ENCODE results near the gene CALN1.
"Not testable (repeated sequence)": the region's sequence is repeated elsewhere in the genome, so short reads cannot be mapped to it uniquely, and the experiment has no call there.

CALN1 gene

DNA sequence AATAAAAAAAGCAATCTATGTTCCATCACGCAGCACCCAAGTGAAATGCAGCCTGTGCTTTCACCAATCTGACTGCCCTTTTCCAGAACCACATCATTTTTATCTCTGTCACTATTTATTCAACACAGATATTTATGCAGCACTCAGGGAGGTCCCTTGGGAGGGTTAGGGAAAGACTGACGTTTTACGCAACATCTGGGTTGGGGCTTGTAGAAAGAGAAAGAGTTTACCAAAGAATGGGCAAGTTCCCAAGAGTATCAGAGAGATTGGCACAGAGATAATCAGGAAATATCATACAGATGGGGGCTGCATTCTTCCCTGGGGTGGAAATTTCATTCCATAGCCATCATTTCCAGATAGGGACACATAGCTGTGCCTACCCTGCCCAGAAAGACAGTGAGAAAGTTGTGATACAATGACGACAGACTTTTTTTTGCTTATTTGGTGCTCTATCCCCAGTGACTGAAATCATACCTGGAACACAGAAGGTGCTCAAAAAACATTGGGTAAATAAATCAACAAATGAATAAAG lies 474.2 kb downstream of the CALN1 start:
- DNase-seq = no peak

DNA sequence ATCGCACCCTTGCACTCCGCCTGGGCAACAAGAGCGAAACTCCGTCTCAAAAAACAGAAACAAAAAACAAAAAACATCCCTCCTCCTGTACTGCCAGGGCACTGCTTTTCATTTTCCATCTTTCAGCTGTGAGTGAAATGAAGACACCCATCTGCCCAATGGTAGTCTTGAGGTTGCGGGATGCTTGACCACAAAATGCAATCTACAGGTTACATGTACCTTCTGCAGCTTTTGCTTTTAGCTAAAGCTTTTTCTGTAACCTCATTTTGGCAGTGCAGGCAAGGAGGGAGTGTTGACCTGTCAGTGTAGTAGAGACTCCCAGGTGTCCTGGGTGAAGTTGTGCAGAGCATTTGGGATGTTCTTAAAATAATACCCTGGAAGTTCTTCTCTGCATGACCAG lies 476.5 kb downstream of the CALN1 start:
- DNase-seq = peak; percentile 39

DNA sequence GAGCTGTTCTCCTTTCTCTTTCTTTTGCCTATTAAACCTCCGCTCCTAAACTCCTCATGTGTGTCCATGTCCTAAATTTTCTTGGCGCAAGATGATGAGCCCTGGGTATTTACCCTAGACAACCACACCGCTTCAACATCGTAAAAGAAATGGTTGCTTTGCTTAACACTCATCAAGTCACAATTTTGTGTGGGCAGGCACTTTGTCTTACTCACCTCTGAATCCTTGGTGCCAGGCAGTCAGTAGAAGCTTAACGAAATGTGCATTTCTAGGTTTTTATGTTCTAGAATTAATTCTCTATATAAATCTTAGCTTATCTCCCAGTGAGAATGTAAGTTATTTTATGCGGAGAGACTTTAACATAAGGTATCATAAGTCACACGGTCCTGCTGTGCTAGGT lies 478.7 kb downstream of the CALN1 start:
- no peak for DNase-seq

DNA sequence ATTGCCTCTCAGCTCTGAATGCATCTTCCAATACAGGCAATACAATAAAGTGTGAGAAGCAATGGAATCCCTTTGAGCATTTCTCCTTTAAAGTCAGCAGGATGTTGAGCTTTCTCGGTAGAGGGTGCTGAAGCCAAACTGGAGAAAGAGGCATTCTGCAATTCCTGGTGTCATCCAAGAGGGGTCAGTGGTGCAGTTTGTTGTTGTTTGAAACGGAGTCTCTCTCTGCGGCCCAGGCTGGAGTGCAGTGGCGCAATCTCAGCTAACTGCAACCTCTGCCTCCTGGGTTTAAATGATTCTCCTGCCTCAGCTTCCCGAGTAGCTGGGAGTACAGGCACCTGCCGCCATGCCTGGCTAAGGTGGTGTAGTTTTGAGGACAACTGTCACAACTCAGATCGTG lies 486.5 kb downstream of the CALN1 start:
- DNase-seq = no peak

DNA sequence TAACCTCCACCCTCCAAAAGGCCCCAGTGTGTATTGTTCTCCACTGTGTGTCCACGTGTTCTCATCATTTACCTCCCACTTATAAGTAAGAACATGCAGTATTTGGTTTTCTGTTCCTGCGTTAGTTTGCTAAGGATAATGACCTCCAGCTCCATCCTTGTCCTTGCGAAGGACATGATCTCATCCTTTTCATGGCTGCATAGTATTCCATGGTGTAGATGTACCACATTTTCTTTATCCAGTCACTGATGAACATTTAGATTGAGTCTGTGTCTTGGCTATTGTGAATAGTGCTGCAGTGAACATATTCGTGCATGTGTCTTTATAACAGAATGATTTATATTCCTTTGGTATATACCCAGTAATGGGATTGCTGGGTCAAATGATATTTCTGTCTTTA lies 497.9 kb downstream of the CALN1 start:
- not testable (repeated sequence) for DNase-seq

DNA sequence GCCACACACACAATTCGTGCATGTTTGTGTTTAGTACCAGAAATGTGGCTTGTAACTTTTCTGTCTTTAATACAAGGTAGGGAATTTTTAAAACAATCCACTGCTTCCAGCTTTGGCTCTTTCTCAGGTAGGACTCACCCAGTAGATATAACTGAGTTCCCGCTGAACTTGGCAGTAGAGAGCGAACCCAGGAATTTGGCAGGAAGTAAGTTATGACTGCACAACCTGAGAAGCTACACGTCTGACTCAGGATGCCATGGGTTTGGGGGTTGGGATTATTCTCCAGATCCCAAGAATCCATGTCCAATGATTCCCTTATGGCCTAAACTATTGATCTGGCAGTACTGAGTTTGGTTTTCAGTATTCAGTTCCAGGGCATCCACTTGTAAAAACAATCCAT lies 499.7 kb downstream of the CALN1 start:
- DNase-seq = no peak

DNA sequence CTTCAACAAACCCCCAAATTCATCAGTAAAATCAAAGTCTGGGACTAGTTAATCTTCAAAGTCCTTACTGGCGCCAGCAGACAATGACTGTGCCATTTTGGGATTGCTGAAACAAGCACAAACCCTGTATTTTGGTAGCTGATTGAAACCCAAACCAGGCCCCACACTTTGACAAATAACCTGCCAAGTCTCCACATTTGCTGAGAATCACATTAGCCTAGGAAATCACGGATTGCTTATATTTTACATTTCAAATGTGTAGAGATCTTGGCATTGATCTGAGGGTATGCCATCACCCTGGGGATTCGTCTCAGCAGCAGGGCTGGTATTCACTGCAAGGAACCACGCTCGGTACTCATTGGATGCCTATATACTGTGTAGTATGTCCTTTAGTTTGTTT lies 501.1 kb downstream of the CALN1 start:
- no peak for DNase-seq

DNA sequence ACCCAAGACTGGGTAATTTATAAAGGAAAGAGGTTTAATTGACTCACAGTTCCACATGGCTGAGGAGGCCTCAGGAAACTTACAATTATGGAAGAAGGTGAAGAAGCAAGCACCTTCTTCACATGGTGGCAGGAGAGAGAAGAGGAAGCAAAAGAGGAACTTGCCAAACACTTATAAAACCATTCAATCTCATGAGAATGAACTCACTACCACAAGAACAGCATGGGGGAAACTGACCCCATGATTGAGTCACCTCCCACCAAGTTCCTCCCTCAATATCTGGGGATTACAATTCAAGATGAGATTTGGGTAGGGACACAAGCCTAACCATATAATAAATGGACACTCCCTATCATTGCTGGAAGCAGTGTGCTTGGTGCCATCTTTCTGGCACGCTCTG lies 506.3 kb downstream of the CALN1 start:
- DNase-seq = no peak

DNA sequence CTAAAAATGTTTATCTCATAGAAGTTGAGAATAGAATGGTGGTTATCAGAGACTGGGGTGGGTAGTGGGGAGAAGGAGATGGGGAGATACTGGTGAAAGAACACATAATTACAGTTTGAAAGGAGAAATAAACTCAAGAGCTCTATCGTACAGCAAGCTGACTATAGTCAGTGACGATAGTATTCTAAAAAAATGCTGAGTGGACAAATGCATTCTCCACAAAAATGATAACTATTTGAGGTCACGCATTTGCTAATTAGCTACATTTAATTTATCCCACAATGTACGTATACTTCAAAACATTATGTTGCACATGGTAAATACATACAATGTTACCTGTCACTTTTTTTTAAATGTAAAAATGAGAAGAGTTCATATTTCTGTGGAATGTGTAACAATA lies 507.7 kb downstream of the CALN1 start:
- DNase-seq = no peak

DNA sequence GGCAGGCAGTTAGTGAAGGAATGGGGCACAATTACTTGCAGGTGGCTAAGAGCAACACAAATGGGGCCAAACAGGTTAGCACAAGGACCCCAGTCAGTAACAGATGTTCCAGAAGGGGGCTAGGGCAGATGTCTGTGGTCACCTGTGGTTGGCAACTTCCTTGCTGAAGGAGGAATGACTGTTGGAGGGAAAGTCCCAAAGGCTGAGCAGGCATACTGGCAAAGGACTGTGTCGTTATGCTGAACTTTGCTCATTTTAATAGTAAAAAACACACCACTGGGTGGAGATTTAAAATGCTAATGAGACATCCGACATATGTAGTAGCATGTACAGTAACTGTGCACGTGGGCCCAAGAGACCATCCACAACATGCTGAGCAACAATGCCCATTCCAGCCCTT lies 511.6 kb downstream of the CALN1 start:
- DNase-seq = peak; percentile 48

DNA sequence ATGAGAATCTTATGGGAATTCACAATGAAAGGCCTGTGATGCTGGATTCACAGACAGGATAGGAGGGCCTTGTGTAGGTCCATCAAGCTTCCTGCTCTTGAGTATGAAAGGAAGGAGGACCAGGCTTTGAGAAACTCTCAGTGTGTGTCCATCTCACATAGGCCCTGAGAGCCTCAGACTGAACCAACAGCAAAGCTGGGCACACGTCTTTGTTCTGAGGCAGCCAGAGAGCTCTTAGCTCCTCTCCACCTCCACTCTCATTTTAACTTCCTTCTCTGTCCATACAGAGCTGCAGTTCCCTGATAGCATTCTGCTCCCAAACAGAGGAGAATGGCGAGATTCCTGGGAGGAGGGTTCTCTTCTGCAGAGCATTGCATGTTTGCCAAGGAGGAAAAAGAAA lies 515.6 kb downstream of the CALN1 start:
- no peak for DNase-seq

DNA sequence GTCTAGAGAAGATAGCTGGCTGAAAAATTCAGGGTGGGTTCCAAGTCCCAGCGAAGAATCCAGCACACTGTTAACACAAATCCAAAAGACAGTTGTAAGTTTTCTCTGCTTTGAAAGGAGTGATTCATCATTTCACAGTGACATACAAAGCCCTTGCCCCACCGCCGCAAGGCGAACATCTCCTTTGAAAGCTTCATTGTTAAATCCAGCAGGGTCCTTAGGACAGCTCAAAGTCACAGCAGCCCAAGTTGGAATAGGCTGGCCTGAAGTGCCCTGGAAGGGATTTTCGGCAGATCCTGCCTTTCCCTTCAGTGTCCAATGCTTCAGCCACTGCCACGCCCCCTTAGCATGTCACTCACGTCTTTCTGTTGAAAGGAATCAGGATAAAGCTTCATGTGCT lies 526.1 kb downstream of the CALN1 start:
- no peak for DNase-seq

DNA sequence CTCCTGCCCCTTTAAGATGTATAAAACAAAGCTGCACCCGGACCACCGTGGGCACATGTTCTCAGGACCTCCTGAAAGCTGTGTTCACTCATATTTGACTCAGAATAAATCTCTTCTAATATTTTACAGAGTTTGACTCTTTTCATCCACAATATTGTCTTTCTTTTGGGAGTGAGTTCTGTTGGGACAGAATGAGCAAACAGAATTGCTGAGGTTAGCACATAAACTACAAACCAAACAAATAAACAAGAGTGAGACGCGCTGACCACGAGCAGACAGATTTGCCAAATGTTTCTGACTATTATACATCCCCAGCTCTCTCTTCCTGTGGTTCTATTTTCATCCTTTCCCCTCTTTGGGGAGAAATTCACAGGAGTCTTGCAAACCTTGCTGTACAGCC lies 526.7 kb downstream of the CALN1 start:
- no peak for DNase-seq

DNA sequence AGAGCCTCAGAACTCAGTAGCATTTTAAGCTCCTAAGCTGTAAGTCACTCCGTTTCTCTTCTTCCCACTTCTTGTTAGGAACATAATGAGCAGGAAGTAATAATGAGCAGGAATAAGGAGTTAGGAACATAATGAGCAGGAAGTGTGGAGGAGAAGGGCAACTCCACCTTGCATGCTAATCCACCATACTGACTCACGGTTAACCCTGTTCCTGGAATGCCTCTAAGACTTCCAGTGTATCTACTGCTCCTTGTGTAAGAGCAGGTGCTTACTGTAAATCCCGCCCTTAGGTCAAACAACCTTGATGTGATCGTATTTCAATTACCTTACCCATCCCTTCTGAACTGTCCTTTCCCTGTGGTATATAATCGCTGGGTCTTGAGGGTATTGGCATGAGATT lies 528.7 kb downstream of the CALN1 start:
- DNase-seq = no peak

DNA sequence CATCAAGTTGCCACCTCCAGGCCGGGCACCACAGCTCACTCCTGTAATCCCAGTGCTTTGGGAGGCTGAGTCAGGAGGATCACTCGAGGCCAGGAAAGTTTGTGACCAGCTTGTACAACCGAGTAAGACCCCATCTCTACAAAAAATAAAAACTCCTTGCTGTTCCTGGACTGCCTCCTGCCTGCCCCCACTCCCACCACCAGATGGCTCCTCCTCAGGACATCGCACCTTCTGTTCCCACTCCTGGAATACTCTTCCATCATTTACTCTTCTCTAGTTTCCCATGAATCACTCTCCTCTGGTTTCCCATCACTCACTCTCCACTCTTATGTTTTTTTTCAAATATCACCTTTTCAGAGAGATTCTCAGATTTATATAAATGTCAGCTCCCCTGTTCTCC lies 540.7 kb downstream of the CALN1 start:
- DNase-seq = no peak

DNA sequence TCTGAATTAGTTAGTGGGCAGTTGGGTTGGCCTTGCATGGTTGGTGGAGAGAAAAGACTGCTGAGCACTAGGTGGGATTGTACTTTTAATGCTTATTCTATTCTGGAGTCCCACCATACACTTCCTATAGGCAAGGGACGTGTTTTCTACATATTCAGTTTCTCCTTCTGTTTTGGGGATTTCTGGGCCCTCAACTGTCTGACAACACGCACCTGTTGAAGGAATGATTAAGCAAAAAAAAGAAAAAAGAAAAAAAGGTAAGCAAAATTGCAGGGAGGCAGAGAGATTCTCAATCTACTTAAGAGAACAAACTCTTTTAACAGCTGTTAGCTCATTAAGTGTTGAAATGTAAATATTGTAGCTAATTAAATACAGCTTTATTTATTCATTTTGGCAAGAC lies 541.3 kb downstream of the CALN1 start:
- peak; percentile 9 for DNase-seq

DNA sequence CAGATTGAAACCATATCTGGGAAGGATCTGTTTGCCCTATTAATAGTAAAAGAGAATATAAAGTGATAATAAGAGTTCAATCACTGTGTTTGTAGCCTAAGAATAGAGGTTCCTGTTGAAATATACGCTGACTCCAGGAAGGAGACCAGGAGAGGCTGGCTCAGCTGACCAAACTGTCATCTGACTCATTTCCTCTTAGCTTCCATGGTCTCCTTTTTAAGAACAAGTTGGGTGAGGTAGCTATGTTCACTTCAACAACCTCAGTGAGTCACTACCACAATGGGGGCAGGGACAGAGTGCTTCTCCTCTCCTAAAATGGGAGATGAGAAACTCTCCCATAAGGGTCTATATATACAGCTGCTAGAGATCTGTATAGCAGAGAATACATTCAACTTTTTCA lies 543.3 kb downstream of the CALN1 start:
- peak; percentile 15 for DNase-seq

DNA sequence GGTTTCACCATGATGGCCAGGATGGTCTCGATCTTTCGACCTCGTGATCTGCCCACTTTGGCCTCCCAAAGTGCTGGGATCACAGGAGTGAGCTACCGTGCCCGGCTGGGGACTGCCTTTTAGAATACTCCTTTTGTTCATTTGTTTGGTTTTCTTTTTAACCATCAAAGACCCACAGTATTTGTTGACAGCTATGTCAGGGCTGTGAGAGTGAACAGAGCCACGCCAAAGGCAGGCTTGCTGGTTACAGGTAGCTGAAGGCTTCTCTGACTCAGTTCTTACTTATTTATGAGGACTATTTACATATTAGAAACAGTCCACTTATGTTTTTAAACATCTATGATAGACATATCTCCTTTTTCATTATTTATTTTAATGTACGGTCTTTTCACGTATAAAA lies 544.5 kb downstream of the CALN1 start:
- no peak for DNase-seq

DNA sequence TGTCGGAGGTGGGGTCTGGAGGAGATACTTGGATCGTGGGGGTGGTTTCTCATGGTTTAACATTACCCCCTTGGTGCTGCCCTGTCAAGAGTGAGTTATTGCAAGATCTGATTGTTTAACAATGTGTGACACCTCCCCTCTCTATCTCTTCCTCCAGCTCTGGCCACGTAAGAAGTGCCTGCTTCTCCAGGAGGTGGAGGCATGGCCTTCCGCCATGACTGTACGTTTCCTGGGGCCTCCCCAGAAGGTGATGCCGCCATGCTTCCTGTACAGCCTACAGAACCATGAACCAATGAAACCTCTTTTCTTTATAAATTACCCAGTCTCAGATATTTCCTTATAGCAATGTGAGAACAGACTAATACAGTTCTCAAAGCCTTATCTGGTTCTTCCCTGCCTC lies 547.0 kb downstream of the CALN1 start:
- DNase-seq = no peak

DNA sequence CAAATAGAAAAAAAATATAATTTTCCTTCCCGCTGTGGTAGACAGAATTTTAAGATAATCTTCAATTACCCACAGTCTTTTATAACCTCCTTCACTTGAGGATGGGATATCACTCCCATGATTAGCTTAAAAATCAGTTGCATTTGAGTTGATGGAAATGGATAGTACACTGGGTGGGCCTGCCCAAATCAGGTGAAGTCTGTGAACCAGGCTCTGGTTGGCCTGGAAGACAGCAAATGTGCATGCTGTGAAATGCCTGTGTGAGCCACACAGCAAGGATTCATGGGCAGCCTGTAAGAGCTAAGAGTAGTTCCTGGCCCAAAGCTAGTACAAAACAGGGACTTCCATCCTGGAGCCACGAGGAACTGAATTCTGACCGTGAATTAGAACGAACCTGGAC lies 548.0 kb downstream of the CALN1 start:
- DNase-seq = no peak

DNA sequence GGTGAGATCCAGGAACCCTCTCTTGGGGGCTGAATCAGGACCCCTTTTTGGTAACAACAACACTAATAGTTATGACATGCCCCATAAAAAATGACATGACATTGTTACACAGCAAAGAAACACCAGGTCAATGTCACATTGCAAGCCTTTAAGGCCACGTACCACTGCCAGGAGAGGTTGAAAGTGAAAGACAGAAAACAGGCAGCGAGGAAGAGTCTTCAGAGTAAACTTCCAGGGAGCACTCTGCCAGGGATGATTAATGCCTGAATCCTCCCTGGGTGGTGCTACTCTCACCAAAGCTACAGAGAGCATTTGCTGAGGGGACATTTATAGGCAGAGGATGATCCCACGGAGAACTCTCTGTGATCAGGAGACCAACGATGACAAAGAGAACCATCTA lies 551.6 kb downstream of the CALN1 start:
- DNase-seq = no peak

DNA sequence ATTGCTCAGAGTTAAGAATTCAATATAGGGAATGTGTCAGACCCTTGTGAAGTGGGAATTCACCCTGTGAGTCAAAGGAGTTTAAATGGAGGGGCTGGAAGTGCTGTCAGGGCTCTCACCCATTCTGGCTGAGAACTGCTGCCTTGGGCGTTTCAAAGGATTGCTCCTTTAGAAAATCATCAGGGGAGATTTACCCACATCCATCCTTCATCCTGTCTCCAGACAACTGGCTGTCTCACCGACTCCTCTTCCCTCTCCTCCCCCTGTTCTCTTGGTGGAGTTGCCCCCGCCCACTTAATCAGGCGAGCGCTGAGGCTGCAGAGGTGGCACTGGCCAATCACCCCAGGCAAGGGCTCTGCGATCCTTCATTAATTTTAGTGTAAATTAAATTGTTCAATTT lies 554.8 kb downstream of the CALN1 start:
- DNase-seq = no peak

DNA sequence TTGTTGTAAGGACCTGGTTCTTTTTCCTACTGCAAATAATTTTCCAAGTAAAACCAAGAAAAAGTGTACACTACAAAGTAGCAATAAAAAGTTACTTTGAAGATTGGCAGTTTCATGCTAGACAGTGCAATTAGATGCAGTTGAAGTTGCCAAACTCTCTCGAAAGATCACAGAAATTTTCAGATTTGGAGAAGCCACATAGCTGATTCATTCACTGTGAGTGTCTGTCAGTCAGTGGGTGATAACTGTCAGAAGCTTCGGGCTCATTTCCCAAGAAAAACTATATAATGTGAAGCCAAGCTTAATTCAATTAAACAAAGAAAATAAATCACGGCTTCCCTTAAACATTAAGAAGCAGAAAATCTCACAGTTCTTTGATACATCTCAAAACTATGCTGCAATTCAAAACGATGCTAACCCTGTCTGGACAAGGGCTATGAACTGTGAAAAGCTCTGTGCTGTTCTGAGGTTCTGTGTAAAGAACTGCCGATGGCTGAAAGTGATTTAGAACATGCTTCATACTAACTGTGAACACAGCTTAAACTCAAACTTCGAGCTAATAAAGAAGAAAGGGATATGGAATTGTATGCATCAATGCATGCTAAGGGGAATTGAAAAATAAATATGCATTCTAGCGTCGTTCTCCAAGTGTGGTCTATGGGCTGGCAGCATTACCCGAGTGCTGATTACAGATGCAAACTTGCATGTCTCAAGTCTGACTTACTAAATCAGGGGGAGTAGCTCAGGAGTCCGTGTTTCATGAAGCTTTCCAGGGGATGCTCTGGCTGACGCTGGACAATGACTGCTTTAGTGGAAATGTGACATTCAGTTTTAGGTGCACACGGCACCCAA lies 557.4 kb downstream of the CALN1 start:
- no peak for DNase-seq

DNA sequence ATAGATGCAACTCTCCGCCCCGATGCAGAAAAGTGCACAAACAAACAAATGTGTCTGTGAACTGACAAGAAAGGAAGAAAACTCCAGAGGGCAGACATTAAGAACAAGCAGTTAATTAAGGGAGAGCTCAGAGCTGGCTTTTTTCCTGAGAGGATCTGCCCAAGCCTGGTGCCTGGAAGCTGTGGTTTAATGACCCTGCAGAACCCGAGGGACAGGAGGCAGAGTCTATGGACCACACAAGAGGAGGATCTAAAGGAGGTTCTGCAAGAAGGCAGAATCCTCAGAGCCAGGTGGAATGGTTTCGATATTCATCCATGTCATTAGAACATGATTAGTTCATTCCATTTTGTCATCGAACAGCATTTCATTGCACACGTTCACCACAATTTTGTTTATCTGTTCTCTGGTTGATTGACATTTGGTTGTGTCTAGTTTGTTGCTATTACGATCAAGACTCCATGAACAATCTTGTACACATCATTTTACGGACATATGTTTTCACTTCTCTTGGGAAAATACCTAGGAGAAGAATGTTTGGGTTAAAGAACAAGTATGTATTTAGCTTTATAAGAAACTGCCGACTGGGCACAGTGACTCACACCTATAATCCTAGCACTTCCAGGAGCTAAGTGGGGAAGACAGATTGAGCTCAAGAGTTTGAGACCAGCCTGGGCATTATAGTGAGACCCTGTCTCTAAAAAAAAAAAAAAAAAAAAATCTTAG lies 560.2 kb downstream of the CALN1 start:
- no peak for DNase-seq

Measured in RPMI8226 (cell line).